GM12878 (cell line): ENCODE data around the gene ZNRF3. TPM values are rescaled to one million over a fixed set of nuclear protein-coding genes. Genes with fewer than 3 reads are reported as not detected.

Experiments
- ATAC-seq: fragments of 200-7000 bp; cut with Tn5 transposase; 3 replicates; pipeline ENCODE4 v1.9.1; 2020; ENCODE audit warnings: mild to moderate bottlenecking, moderate library complexity
- BruUV-seq: library from RNA; stranded (reverse); fragments of 400-500 nt; replicated peaks from 2 replicates; lab custom pipeline; 2021; lab: Mats Ljungman, UMichigan
- CTCF ChIA-PET: fragments of 300-600 bp; sonication (Branson Sonifier 250); formaldehyde crosslinking; extraction: SDS; loops from one replicate; lab custom pipeline; 2021; ENCODE audit warnings: inconsistent platforms; lab: Yijun Ruan, JAX
- POLR2A ChIA-PET: fragments of 350-600 bp; formaldehyde crosslinking; extraction: SDS; loops from one replicate; lab custom pipeline; 2021; ENCODE audit warnings: inconsistent platforms; lab: Charles Lee
- RAD21 ChIA-PET: fragments of 300-600 bp; sonication (Branson Sonifier 250); formaldehyde crosslinking; loops from one replicate; lab custom pipeline; 2023; ENCODE audit warnings: antibody characterized with exemption; ENCODE audit not compliant: unreplicated experiment; lab: Charles Lee
- SMC1A ChIA-PET: fragments of 300-600 bp; sonication (Branson Sonifier 250); formaldehyde crosslinking; loops from one replicate; lab custom pipeline; 2023; ENCODE audit not compliant: unreplicated experiment, uncharacterized antibody; lab: Charles Lee
- DNase-seq: peaks from one replicate; pipeline ENCODE4 v3.0.0-alpha.2; 2011; ENCODE audit warnings: low read depth, low spot score
- FAIRE-seq: peaks from 3 replicates; lab custom pipeline; 2011; peaks lifted over from hg19 to GRCh38; lab: Jason Lieb, UNC
- H2AFZ ChIP-seq: 2 replicates; pipeline ENCODE4 v1.6.0; 2011; ENCODE audit warnings: low read depth, low read length, control low read depth; ENCODE audit not compliant: control insufficient read depth
- H3K27ac ChIP-seq: 2 replicates; pipeline ENCODE4 v1.5.1; 2011; ENCODE audit warnings: control low read depth; ENCODE audit not compliant: control insufficient read depth, insufficient read depth
- H3K27me3 ChIP-seq, 2 experiments: replicated peaks in 1 of 2; 2 replicates each; pipeline versions ENCODE4 v1.6.0 to v1.6.1; 2011; ENCODE audit warnings: low read length in 1 of 2; ENCODE audit not compliant: control insufficient read depth in 2 of 2, insufficient read depth in 2 of 2
- H3K36me3 ChIP-seq, 2 experiments: 2 replicates each; pipeline ENCODE4 v1.5.1; 2011; ENCODE audit warnings: low read length in 1 of 2; ENCODE audit not compliant: control insufficient read depth in 2 of 2, insufficient read depth in 2 of 2
- H3K4me1 ChIP-seq: 2 replicates; pipeline ENCODE4 v1.6.1; 2011; ENCODE audit warnings: mild to moderate bottlenecking, low read length, moderate library complexity, mixed read lengths; ENCODE audit not compliant: control insufficient read depth, insufficient read depth
- H3K4me2 ChIP-seq: 2 replicates; pipeline ENCODE4 v1.6.0; 2011; ENCODE audit warnings: control low read depth; ENCODE audit not compliant: control insufficient read depth, insufficient read depth
- H3K4me3 ChIP-seq: fragments of 200-600 bp; sonication (generic); 2 replicates; pipeline ENCODE4 v1.5.1; 2016
- H3K79me2 ChIP-seq: 2 replicates; pipeline ENCODE4 v1.6.0; 2011; ENCODE audit warnings: low read length; ENCODE audit not compliant: control insufficient read depth, insufficient read depth
- H3K9ac ChIP-seq: 2 replicates; pipeline ENCODE4 v1.8.0; 2011; ENCODE audit warnings: low read length, control low read depth, mixed read lengths; ENCODE audit not compliant: control insufficient read depth, insufficient read depth
- H3K9me3 ChIP-seq: replicated peaks from 3 replicates; pipeline ENCODE4 v1.5.1; 2011; ENCODE audit warnings: mild to moderate bottlenecking, low read length; ENCODE audit not compliant: control insufficient read depth, insufficient read depth
- H4K20me1 ChIP-seq: 2 replicates; pipeline ENCODE4 v1.6.0; 2011; ENCODE audit not compliant: control insufficient read depth, insufficient read depth
- KAT2A ChIP-seq: conservative IDR thresholded peaks from 2 replicates; pipeline ENCODE4 v1.6.1; 2011; ENCODE audit warnings: low read depth, low read length; ENCODE audit not compliant: control insufficient read depth
- NFYB ChIP-seq: IDR thresholded peaks from 2 replicates; pipeline ENCODE4 v1.6.1; 2011; ENCODE audit warnings: low read depth, mild to moderate bottlenecking, low read length, improper control_type of control experiment, moderate library complexity; ENCODE audit not compliant: insufficient read depth
- RAD51 ChIP-seq: fragments of 450-650 bp; IDR thresholded peaks from 2 replicates; pipeline ENCODE4 v1.6.1; 2016; ENCODE audit warnings: moderate library complexity, mild to moderate bottlenecking, inconsistent platforms
- WGBS: methylation state at CpG from one replicate; pipeline ENCODE4 v1.1.6; 2016; ENCODE audit warnings: low lambda C conversion rate; ENCODE audit not compliant: insufficient replicate concordance, insufficient coverage; ENCODE audit errors: missing lambda C conversion rate; 5-methylcytosine and 5-hydroxymethylcytosine counted together
- in situ Hi-C: fragments of 300-500 bp; cut with MboI; formaldehyde crosslinking; loops from 9 replicates; pipeline ENCODE4 v1.14.3; 2018; ENCODE audit warnings: mixed read lengths
- intact Hi-C: fragments of 100-400 bp; cut with micrococcal nuclease; formaldehyde crosslinking; loops from one replicate; pipeline ENCODE4 v1.14.2; 2022; ENCODE audit not compliant: unreplicated experiment
- polyA plus RNA-seq, 11 experiments: library from polyadenylated mRNA; depleted of rRNA in 4 of 11; unstranded in 6 of 11; stranded (reverse) in 5 of 11; fragments of >200 nt; fragmentation: Nextera tagmentation in 4 of 11; fragmentation: Illumina TruSeq in 1 of 11; extraction: Ambion mirVana in 4 of 11; extraction: Trizol in 1 of 11; gene quantifications; 1 replicate in 1 of 11; 2 replicates in 10 of 11; pipeline versions ENCODE4 v1.2.1 to v1.2.3, GENCODE V29; 2011 to 2016; ENCODE audit warnings: inconsistent platforms in 2 of 11, missing spikeins in 2 of 11, low read depth in 1 of 11
- total RNA-seq, 4 experiments: library from RNA; depleted of rRNA in 3 of 4; stranded (reverse); fragments of >200 nt in 3 of 4; fragmentation: Illumina TruSeq in 1 of 4; extraction: Trizol in 1 of 4; gene quantifications; 2 replicates each; pipeline versions ENCODE4 v1.2.1 to v1.2.3, GENCODE V29; 2013 to 2021
- TF ChIP-seq, protein P1 (sequence below): IDR thresholded peaks from 2 replicates; pipeline ENCODE4 v1.6.1; 2011; ENCODE audit warnings: borderline replicate concordance, low read depth, mild to moderate bottlenecking, moderate library complexity, mixed read lengths, low read length; ENCODE audit not compliant: insufficient read depth; ENCODE audit errors: extremely low read length
- TF ChIP-seq, protein P2 (sequence below): IDR thresholded peaks from 2 replicates; pipeline ENCODE4 v1.6.1; 2011; ENCODE audit warnings: low read depth, low read length, improper control_type of control experiment, borderline replicate concordance

ZNRF3 gene
- total and polyA plus RNA-seq, 10 of the 15 experiments (the other 5 are each of a cell fraction or from before 2014, with no cell fraction given): 0.05 to 2.4 (median 0.46) TPM

DNA sequence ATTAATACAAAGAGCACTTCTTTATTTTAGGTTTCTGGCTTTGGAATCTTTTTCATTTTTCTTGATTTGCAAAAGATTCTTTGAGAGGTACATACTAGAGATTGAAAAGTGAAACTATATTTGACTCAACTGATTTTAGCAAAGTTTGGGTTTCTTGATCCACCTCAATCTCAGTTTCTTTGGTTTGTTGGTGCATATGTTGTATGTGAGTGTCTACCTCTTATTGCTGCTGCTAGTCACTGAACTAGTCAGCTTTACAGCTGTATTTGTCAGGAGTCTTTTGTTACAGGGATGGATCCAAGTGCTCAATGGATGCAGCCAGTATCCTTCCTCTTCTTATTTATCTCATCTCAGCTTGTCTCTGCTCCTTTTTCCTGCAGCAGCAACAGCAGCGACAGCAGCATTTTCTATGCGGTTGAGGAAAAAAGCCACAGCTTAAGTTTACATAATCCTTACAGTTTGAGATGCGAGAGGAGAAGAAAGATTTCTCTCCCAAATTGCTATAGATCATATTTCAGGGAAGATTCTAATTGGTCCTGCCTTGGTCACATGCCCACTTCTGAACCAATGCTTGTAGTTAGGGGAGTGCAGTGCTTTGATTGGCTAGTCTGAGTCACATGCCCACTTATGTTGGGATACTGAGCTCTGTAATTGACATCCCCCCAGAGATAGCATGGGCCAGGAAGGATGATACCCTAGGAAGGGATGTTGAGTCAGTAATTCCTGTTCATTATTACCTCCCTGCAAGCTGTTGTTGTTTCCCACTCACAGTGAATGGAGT, 10.0 kb upstream of the ZNRF3 start:
- ATAC-seq (no peak), DNase-seq (no peak), FAIRE-seq (no peak)
- Histone ChIP-seq H4K20me1 (no peaks in the 10 kb centered on the region), H3K4me1 (no peaks in the 10 kb centered on the region), H3K79me2 (no peaks in the 10 kb centered on the region), H2AFZ (no peak overlapping the region), H3K9me3 (no peaks in the 10 kb centered on the region; the same call in 2 of the 3 replicates), H3K27ac (no peak overlapping the region), H3K4me2 (no peak overlapping the region), H3K9ac (no peak overlapping the region), H3K36me3 (no peaks in the 10 kb centered on the region), H3K4me3 (no peak overlapping the region), H3K27me3 (no peaks in the 10 kb centered on the region)
- SMC1A ChIA-PET: interaction anchor here (0.7 to 0.9 kb wide), 2 partner anchors 12 to 32 kb away, joined by 3 read pairs; no protein-coding TSS in a partner anchor
- CTCF ChIA-PET: interaction anchor here (1.6 to 3.5 kb wide), 2 partner anchors 18 to 167 kb away, joined by 4 to 13 read pairs; no protein-coding TSS in a partner anchor
- BruUV-seq: no TSS peak
- WGBS: 78% methylated on average over 3 of the region's 3 CpGs
- in situ Hi-C loops: no loop called here
- POLR2A ChIA-PET: interaction anchor here (1.3 kb wide), 1 partner anchor 13 kb away, joined by 4 read pairs; no protein-coding TSS in a partner anchor
- RAD21 ChIA-PET: interaction anchor here (0.6 to 1.1 kb wide), 4 partner anchors 33 to 280 kb away, joined by 3 to 6 read pairs (median 4); no protein-coding TSS in a partner anchor
- intact Hi-C loops: no loop called here
- TF ChIP-seq RAD51: peak; percentile 70
- TF ChIP-seq, protein P1, sequence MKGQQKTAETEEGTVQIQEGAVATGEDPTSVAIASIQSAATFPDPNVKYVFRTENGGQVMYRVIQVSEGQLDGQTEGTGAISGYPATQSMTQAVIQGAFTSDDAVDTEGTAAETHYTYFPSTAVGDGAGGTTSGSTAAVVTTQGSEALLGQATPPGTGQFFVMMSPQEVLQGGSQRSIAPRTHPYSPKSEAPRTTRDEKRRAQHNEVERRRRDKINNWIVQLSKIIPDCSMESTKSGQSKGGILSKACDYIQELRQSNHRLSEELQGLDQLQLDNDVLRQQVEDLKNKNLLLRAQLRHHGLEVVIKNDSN: peak; percentile 60
- TF ChIP-seq, protein P2, sequence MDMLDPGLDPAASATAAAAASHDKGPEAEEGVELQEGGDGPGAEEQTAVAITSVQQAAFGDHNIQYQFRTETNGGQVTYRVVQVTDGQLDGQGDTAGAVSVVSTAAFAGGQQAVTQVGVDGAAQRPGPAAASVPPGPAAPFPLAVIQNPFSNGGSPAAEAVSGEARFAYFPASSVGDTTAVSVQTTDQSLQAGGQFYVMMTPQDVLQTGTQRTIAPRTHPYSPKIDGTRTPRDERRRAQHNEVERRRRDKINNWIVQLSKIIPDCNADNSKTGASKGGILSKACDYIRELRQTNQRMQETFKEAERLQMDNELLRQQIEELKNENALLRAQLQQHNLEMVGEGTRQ: peak; percentile 11; the same call in 1 of the 2 replicates
- no peak for TF ChIP-seq KAT2A
- TF ChIP-seq NFYB: peak; percentile 59
